HG03097 (cell line): Measurements from ENCODE around the gene DISC1.
"Not testable (repeated sequence)": the region's sequence is repeated elsewhere in the genome, so short reads cannot be mapped to it uniquely, and the experiment has no call there.

Experiments used
- ATAC-seq: cut with Tn5 transposase; IDR thresholded peaks from one replicate; pipeline ENCODE4 v1.9.1; 2021; ENCODE audit not compliant: unreplicated experiment, low FRiP score

DISC1 gene

GRCh38 chr1:231666220-231666936, 39.8 kb downstream of the DISC1 start:
- no peak for ATAC-seq

DNA sequence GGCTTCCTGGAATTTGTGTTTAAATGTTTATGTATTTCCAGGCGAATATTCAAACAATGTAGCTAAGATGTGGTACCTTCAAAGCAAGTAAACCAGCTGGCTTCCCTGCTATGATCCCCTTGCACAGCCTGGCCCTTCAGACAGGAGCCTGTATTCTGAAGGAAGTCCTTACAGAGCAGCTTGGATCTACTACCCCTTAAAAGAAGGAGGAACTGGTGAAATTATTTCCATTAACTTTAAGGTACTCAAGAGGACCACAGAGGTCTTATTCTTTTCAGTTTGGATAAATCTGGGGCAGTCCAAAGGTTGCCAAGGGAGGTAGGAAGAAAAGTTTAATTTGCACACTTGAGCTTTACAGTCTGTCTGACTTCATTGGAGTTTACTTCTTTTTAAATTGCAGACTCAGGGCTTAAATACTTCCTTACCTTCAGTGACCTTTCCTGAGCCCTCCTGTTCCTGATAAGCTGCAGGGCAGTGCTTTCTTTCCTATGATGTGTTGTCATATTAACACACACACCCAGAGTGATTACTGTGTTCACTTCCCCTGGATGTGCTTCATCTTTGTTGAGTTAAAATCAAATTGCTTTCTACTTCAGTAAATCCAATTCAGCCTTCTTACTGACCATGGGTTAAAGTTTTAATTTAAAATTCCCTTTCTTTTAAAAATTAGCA, 40.5 kb downstream of the DISC1 start:
- no peak for ATAC-seq

DNA sequence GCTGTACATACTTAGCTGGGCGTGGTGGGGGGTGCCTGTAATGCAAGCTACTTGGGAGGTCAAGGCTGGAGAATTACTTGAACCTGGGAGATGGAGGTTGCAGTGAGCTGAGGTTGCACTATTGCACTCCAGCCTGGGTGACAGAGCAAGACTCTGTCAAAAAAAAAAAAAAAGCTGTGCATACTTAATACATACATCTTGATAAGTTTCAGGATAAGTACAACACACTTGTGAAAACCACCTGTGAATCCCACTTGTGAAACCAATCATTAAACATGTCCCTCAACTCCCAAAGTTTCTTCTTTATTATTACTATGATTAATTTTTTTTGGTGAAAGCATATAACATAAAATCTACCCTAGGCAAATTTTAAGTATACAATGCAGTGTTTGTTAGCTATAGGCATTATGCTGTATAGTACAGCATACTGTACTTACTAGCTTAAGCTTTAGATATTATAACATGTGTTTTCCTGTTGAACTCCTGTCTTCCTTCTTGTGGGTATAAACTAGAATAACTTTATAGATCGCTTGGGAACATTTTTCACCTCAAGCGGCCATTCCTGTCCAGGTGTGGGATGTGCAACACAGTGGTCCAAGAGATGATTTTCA, 41.4 kb downstream of the DISC1 start:
- no peak for ATAC-seq

DNA sequence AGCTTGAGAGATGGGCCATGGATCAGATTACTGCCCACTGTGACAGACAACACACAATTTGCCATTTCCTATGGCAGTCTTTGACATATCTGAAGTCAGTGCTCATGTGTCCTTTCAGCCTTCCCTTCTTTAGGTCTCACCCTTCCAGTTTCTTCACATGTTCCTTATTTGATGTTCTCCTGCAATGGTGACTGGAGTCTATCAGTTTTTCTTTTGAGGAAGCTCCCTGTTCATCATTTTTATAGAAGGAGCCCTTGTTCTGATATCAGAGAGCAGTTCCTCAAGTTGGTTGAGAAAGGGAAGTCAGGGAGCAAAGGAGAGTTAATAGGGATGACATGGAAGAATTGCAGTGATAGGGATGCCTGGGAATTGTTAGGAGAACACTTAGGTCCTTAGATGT, 42.2 kb downstream of the DISC1 start:
- ATAC-seq, result no peak

DNA sequence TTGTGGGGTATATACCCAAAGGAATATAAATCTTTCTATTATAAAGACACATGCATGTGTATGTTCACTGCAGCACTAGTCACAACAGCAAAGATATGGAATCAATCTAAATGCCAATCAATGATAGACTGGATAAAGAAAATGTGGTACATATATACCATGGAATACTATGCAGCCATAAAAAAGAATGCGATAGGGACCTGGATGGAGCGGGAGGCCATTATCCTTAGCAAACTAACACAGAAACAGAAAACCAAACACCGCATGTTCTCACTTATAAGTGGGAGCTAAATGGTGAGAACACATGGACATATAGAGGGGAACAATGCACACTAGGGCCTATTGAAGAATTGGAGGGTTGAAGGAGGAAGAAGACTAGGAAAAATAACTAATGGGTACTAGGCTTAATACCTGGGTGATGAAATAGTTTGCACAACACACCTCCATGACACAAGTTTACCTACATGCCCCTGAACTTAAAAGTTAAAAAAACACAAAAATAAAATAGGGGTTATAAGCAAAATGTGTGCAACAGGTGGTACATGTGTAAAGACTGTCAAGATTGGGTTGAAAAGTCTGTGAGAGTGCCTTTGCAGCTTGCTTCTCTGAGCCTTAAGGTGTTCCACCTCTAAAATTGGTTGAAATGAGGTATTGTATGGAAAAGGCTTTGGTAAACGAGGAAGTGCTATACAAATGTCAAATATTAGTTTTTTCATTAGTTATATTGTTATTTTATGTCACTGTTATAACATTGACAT, 43.5 kb downstream of the DISC1 start:
- ATAC-seq, result not testable (repeated sequence)

GRCh38 chr1:231670755-231671154, 44.2 kb downstream of the DISC1 start:
- no peak for ATAC-seq

DNA sequence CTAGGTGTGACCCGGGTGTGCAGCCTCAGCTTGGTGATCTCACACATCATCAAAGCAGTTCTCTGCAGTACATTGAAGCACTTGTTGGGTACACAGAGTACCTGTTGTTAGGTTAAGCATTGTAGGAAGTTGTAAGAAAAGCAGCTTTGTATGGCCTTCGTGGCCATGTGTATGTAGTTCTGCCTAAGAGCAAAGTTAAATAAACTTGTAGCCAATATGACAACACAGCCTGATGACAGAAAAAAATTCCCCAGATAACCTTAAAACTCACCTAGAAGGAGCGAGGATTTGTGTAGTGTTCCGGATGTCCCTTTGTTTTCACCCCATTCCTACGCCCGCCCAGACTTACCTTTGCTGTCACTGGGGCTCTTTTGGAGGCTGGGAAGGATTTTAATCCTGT, 48.0 kb downstream of the DISC1 start:
- no peak for ATAC-seq

DNA sequence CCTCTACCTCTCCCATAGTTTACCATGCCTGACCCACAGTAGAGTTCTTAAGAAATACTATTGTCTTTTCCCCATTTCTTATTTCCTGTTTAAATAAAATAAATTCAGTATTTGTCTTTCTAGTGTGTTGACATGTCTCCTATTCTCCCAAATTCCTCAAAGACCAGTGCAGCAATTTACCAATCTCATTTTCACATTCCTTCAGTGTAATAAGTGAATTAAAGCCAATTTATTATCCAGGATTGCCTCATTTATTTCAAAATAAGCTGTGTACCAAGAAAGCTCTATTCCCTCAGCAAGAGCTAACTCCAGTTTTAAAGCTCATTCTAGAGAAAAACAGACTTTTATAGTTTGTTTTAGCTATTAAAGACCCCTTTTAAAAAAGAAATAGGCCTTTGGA, 49.9 kb downstream of the DISC1 start:
- ATAC-seq, result no peak

DNA sequence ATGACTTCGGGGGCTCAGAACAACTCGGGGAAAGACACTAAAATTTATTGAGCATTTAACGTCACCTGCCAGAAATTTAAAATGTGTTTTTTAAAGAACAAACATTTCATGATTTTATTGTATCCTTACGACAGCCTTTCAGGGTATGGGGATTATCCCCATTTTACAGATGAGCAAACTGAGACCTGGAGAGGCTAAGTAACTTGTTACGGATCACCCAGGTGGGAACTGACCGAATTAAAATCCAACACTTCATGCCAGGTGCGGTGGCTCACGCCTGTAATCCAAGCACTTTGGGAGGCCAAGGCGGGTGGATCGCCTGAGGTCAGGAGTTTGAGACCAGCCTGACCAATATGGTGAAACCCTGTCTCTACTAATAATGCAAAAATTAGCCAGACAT, 50.9 kb downstream of the DISC1 start:
- no peak for ATAC-seq

DNA sequence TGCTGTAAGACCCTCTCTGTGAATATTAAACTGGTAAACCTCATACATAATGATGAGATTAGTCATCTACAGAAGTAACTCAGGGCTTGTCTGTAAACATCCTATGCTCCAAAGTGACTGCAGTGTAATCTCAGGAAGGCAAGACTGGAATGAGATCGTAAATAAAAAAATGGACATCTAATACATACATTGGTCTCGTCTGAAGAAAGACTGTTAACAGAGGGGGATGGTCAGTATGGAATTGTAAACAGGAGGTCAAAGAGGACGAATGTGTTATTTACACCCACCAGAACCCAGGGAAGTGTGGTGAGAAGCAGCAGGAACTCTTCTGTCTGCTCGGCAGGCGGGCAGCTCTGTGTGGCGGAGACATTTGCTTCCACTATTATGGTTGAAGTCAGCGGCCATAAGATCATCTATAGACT, 51.4 kb downstream of the DISC1 start:
- no peak for ATAC-seq

- no peak for ATAC-seq
Measured at GRCh38 chr1:231679109-231679508, 52.5 kb downstream of the DISC1 start.

DNA sequence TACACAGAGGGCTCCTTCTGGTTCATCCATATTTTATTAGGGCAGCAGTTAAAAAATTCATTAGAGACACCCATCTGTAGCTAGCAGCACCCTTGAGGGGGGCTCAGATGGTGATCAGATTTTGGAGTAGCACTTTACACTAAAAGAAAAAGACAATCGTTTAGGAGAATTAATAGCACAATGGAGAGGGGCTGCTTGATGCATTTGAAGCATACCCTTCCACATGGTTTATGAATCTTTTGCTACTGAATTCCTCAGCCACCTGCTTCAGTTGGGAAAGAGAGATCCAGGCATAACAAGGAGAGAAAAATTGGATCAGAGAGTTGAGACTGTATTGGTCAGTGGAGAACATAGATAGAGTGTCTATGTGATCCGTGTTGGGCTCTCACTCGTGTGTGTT, 54.4 kb downstream of the DISC1 start:
- no peak for ATAC-seq

- ATAC-seq, result no peak
Measured at GRCh38 chr1:231682779-231683178, 56.2 kb downstream of the DISC1 start.

GRCh38 chr1:231683439-231684165, 57.0 kb downstream of the DISC1 start:
- no peak for ATAC-seq

- no peak for ATAC-seq
Measured at GRCh38 chr1:231684356-231685244, 58.0 kb downstream of the DISC1 start.

DNA sequence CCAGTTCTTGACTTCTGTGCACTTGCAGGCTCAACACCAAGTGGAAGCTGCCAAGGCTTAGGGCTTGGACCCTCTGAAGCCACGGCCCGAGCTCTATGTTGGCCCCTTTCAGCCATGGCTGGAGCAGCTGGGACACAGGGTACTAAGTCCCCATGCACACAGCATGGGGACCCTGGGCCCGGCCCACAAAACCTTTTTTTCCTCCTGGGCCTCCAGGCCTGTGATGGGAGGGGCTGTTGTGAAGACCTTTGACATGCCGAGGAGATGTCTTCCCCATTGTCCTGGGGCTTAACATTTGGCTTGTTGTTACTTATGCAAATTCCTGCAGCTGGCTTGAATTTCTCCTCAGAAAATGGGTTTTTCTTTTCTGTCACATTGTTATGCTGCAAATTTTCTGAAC, 59.8 kb downstream of the DISC1 start:
- no peak for ATAC-seq

DNA sequence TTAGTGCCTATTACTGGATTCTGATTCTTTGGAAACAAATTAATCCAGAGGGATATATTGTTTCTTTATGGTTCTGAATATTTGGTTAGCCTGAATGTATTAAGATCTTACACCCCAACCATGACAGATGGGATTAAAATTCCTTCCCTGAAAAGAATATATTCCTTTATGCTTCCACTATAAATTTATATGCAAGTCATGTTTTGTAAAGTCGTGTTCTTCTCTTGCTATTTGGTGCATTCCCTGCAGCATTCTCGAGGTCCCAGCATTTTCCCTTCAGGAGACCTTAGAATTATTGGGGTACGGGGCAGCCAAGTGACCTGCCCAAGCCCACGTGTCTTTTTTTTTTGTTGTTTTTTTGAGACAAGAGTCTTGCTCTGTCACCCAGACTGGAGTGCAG, 62.4 kb downstream of the DISC1 start:
- no peak for ATAC-seq

GRCh38 chr1:231690059-231690458, 63.5 kb downstream of the DISC1 start:
- ATAC-seq, result no peak

DNA sequence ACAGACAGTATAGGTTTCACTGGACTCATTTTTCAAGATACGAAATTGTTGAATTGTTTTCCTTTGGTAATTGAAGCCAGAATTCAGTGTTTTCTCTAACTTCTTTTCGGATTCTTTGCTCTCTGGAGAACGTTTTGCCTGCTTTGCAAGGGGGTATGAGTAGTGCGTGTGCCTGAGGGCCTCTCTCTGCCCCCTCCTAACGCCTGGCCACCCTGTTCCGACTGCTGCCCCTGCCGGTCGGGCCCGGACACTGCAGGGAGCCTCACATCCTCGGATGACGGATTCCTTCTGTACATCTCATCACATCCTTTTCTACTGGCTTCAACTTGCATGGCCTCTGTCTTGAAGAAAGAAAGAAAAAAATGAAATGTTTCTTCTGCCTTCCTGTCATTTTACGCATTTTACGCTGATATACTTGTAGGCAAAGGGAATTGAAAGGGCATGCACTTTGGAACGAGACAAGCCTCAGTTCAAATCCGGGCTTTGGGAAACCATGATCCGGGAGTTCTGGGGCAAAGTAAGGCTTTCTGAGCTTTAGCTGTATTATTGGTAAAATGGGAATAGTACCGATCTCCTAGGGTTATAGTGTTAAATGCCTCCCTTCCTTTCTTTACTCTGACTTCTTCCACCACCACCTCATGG, 65.1 kb downstream of the DISC1 start:
- ATAC-seq, result no peak
